ENCODE results near the gene EMC8. TPM values are rescaled to one million over a fixed set of nuclear protein-coding genes. Genes with fewer than 3 reads are reported as not detected.
"Not testable (repeated sequence)": the region's sequence is repeated elsewhere in the genome, so short reads cannot be mapped to it uniquely, and the experiment has no call there.

The EMC8 gene
- polyA plus RNA-seq, 6 donors from 2014 or later = 18.8 to 27.7 (median 21.5) TPM

GRCh38 chr16:85840395-85840794 is 41.1 kb upstream of the EMC8 start:
- no peak overlapping the region for H3K4me3 Mint-ChIP-seq
- DNase-seq (no peak), ATAC-seq (ENCODE audit: low read depth in 2 of 2) (no peak)
- peaks cover 0 to 1% (median 0%) of the 10 kb centered on the region in 7 donors for H3K9me3 Mint-ChIP-seq
- no peaks in the 10 kb centered on the region for H3K36me3 Mint-ChIP-seq
- H3K27ac Mint-ChIP-seq = peak overlapping the region in 1 of 6 donors; percentile 73
- peaks cover 13 to 47% (median 20%) of the 10 kb centered on the region in 3 donors for H3K4me1 Mint-ChIP-seq
- H3K27me3 Mint-ChIP-seq = peaks cover 0 to 32% (median 12%) of the 10 kb centered on the region in 3 donors

GRCh38 chr16:85839681-85840240 is 40.4 kb upstream of the EMC8 start:
- H3K36me3 Mint-ChIP-seq = no peaks in the 10 kb centered on the region
- H3K4me3 Mint-ChIP-seq = no peak overlapping the region
- H3K4me1 Mint-ChIP-seq = peaks cover 11 to 42% (median 16%) of the 10 kb centered on the region in 3 donors
- H3K27ac Mint-ChIP-seq = no peak overlapping the region
- DNase-seq = no peak
- H3K27me3 Mint-ChIP-seq = peaks cover 0 to 29% (median 8%) of the 10 kb centered on the region in 3 donors
- peaks cover 0 to 1% (median 0%) of the 10 kb centered on the region in 7 donors for H3K9me3 Mint-ChIP-seq
- no peak for ATAC-seq (ENCODE audit: low read depth in 2 of 2)

DNA sequence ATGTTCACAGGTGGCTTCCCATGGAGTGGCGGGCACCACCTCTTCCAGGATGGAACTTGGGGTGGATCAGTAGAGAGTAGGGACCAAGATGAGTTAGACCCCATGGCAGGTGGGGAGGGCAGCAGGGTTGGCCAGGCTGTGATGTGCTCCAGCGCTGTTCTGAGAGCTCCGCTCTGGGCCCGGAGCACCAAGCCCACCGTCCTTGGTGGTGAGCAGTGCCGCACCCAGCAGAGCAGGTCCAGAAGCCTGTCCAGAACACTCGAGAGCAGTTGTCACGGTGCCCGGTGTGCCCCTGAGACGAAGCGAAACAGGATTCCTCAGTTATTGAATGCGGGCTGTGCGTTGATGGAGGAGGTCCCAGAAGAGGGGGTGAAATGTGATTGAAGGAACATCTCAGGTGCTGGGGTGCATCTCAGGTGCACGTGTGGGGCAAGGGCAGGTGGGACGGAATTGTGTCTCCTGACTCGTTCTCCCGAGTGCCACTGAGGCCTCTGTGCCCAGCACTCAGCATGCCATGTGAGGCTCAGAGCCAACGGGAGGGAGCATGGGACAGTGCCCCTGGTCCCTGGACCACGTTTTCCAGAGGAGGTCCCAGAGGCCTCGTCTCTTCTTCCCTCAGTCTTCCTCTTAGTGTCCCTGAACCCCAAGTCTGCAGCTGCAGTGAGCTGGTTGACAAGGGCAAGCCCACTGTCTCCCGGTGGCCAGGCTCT is 39.7 kb upstream of the EMC8 start:
- H3K4me3 Mint-ChIP-seq = peak overlapping the region in 1 of 8 donors; percentile 42
- H3K9me3 Mint-ChIP-seq = peaks cover 0 to 1% (median 0%) of the 10 kb centered on the region in 7 donors
- peaks cover 10 to 36% (median 11%) of the 10 kb centered on the region in 3 donors for H3K4me1 Mint-ChIP-seq
- H3K27me3 Mint-ChIP-seq = peaks cover 0 to 26% (median 5%) of the 10 kb centered on the region in 3 donors
- DNase-seq (no peak), ATAC-seq (ENCODE audit: low read depth in 2 of 2) (no peak)
- no peaks in the 10 kb centered on the region for H3K36me3 Mint-ChIP-seq
- H3K27ac Mint-ChIP-seq = peak overlapping the region in 4 of 6 donors; percentile 21 to 74 (median 46)

DNA sequence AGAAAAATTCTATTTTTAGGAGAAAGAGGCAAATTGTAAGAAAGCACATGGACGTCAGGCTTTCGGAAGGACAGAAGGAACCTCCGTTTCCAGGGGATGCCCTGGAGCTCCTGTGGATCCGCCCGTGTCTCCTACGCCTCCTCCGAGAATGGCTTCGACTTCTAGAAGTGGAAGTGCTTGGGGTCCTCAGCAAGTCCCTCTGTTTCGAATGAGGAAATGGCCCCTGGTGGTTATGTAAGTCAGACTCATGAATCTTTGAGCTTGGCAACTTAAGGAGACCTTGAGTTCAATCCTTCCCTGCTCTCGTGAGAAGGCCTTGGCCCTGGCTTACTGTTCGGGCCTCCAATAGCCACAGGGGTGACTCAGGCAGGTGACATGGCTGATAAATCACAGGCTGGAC is 39.0 kb upstream of the EMC8 start:
- Mint-ChIP-seq H3K4me1 (peaks cover 11 to 42% (median 12%) of the 10 kb centered on the region in 3 donors), H3K4me3 (no peak overlapping the region), H3K27ac (no peak overlapping the region), H3K27me3 (peaks cover 0 to 26% (median 5%) of the 10 kb centered on the region in 3 donors), H3K36me3 (no peaks in the 10 kb centered on the region), H3K9me3 (peaks cover 0 to 2% (median 0%) of the 10 kb centered on the region in 7 donors)
- ATAC-seq (ENCODE audit: low read depth in 2 of 2) = peak in 1 of 2 donors; percentile 56
- DNase-seq = no peak

DNA sequence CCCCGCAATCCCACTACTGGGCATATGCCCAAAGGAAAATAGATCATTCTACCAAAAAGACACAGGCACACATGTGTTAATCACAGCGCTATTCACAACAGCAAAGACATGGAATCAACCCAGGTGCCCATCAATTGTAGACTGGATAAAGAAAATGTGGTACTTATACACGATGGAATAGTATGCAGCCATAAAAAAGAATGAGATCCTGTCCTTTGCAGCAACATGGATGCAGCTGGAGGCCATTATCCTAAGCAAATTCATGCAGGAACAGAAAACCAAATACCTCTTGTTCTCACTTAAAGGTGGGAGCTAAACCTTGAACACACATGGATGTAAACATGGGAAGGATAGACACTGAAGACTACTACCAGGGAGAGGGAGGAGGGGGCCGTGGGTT is 38.3 kb upstream of the EMC8 start:
- not testable (repeated sequence) for H3K36me3 Mint-ChIP-seq; H3K9me3 Mint-ChIP-seq; ATAC-seq (ENCODE audit: low read depth in 2 of 2); H3K27ac Mint-ChIP-seq; H3K4me3 Mint-ChIP-seq; DNase-seq
- Mint-ChIP-seq H3K4me1 (peaks cover 18 to 50% (median 18%) of the 10 kb centered on the region in 3 donors), H3K27me3 (peaks cover 0 to 26% (median 5%) of the 10 kb centered on the region in 3 donors)

DNA sequence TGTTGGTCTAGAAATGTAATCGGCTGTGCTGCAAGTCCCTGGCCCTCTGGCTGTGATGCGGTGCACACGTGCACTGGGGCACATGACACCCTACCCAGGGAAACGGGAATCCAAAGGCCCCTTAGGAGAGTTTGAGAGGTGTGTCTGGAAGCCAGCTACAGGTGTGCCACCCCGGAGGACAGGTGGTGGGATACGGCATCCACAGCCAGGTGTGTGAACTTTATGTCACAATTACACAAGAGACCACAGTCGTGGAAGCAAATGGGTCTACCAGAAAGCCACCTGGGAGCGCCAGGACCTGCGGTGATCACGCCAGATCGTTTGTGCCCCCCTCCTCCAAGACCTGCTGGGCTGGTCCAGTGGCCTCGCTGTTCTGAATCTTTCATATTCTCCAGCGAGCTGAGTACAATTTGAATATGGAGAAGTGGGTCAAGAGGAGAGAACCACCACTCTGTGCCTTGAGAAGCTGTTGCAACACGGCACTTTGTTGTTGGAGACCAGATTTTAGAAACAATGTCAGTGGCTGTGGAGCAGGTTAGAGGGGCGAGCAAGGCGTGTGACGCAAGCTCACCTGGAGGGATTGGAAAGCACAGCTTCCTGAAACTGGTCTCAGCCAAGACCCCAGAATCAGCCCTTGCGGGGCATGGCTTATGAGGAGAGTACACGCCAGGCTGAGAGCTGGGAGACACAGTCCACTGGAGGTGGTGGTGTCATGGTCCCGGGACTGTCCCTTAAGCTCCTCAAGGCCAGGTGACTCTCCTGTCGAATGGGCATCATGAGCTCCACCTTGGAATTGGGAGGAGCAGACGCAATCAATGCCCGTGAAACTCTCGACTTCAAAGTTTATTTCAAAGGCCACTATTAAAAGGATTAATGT is 37.6 kb upstream of the EMC8 start:
- H3K4me3 Mint-ChIP-seq = no peak overlapping the region
- H3K36me3 Mint-ChIP-seq = no peaks in the 10 kb centered on the region
- H3K27me3 Mint-ChIP-seq = peaks cover 0 to 26% (median 5%) of the 10 kb centered on the region in 3 donors

GRCh38 chr16:85835956-85836705 is 36.8 kb upstream of the EMC8 start:
- no peak for DNase-seq
- no peak overlapping the region for H3K4me3 Mint-ChIP-seq
- H3K27me3 Mint-ChIP-seq = peaks cover 0 to 22% (median 5%) of the 10 kb centered on the region in 3 donors
- peaks cover 0 to 5% (median 1%) of the 10 kb centered on the region in 7 donors for H3K9me3 Mint-ChIP-seq
- H3K36me3 Mint-ChIP-seq = no peaks in the 10 kb centered on the region
- H3K27ac Mint-ChIP-seq = peak overlapping the region in 2 of 6 donors; percentile 5 to 69
- H3K4me1 Mint-ChIP-seq = peaks cover 30 to 65% (median 34%) of the 10 kb centered on the region in 3 donors
- no peak for ATAC-seq (ENCODE audit: low read depth in 2 of 2)

More for the DNA sequence above, 37.6 kb upstream of the EMC8 start:
- Mint-ChIP-seq H3K9me3 (peaks cover 0 to 5% (median 0%) of the 10 kb centered on the region in 7 donors), H3K4me1 (peaks cover 23 to 57% (median 25%) of the 10 kb centered on the region in 3 donors), H3K27ac (peak overlapping the region in 2 of 6 donors; percentile 28 to 36)
- ATAC-seq (ENCODE audit: low read depth in 2 of 2) (no peak), DNase-seq (no peak)

GRCh38 chr16:85835227-85835751 is 35.9 kb upstream of the EMC8 start:
- no peak for ATAC-seq (ENCODE audit: low read depth in 2 of 2)
- no peak overlapping the region for H3K4me3 Mint-ChIP-seq
- peaks cover 0 to 5% (median 1%) of the 10 kb centered on the region in 7 donors for H3K9me3 Mint-ChIP-seq
- no peaks in the 10 kb centered on the region for H3K36me3 Mint-ChIP-seq
- H3K4me1 Mint-ChIP-seq = peaks cover 36 to 65% (median 42%) of the 10 kb centered on the region in 3 donors
- no peak for DNase-seq
- peaks cover 0 to 21% (median 5%) of the 10 kb centered on the region in 3 donors for H3K27me3 Mint-ChIP-seq
- no peak overlapping the region for H3K27ac Mint-ChIP-seq

DNA sequence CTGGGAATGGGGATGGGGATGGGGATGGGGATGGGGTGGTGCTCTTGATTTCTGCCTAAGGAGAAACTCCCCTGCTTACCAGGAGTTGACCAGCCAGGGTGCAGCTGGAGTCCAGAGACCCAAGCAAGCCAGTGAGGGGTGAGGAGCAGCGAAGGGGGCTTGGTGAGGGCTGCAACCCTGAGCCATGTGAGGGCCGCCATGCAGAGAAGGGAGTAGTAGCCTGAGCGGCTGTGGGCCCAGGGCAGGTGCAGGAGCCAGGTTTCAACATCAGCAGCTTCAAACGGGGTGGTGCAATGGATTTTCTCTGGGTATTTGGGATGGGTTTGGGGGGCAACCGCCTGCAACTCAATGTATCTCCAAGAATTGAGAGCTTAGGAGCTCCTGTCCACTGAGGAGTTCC is 35.4 kb upstream of the EMC8 start:
- Mint-ChIP-seq H3K27ac (peak overlapping the region in 1 of 6 donors; percentile 83), H3K4me3 (no peak overlapping the region), H3K4me1 (peaks cover 41 to 63% (median 45%) of the 10 kb centered on the region in 3 donors), H3K36me3 (no peaks in the 10 kb centered on the region), H3K27me3 (peaks cover 0 to 21% (median 5%) of the 10 kb centered on the region in 3 donors), H3K9me3 (peaks cover 0 to 5% (median 1%) of the 10 kb centered on the region in 7 donors)
- DNase-seq (no peak), ATAC-seq (ENCODE audit: low read depth in 2 of 2) (no peak)

- Mint-ChIP-seq H3K27me3 (peaks cover 0 to 16% (median 5%) of the 10 kb centered on the region in 3 donors), H3K9me3 (peaks cover 0 to 11% (median 7%) of the 10 kb centered on the region in 7 donors), H3K36me3 (peaks cover 7 to 8% of the 10 kb centered on the region in 2 donors), H3K4me1 (peaks cover 48 to 63% (median 49%) of the 10 kb centered on the region in 3 donors), H3K4me3 (peak overlapping the region in 7 of 8 donors; percentile 37 to 82 (median 76)), H3K27ac (peak overlapping the region; percentile 83 to 96 (median 91))
- DNase-seq (no peak), ATAC-seq (ENCODE audit: low read depth in 2 of 2) (no peak)
Observed at GRCh38 chr16:85833219-85833920, 34.0 kb upstream of the EMC8 start.

DNA sequence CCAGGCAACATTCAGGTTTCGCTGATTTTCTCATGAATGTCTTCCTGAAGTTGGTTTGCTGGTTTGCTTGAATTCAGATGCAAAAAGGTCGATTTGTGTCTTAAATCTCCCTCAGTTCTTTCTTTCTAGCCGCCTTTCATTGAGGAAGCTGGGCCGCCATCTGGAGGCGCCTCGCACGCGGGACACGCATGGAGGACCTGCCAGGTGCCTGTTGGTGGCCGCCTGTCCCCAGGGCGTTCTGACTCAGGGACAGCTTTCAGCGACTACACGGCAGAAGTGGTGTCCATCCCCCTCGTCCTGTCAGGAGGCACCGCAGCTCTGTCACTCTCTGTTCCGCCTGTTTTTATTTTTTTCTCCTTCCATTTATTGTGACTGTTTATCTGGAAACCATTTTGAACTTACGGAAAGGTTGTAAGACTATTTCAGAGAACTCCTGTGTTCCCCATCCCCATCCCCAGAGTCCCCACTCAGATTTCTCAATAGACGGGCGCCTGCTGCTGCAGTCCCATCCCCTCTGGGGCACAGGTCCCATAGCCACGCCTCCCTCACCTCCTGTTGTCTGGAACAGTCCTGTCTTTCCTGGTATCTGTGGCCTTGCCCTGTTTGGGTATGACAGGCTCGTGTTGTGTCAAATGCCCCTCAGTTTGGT is 33.4 kb upstream of the EMC8 start:
- peak; percentile 84 for DNase-seq
- Mint-ChIP-seq H3K36me3 (peaks cover 7 to 9% of the 10 kb centered on the region in 2 donors), H3K4me1 (peaks cover 48 to 63% (median 49%) of the 10 kb centered on the region in 3 donors), H3K9me3 (peaks cover 0 to 11% (median 7%) of the 10 kb centered on the region in 7 donors), H3K27ac (peak overlapping the region; percentile 83 to 96 (median 91)), H3K4me3 (peak overlapping the region; percentile 37 to 82 (median 75)), H3K27me3 (peaks cover 0 to 16% (median 5%) of the 10 kb centered on the region in 3 donors)
- peak; percentile 88 to 93 for ATAC-seq (ENCODE audit: low read depth in 2 of 2)
